GM19025 (cell line): Measurements from ENCODE around the gene CINP.
"Not testable (repeated sequence)": the region's sequence is repeated elsewhere in the genome, so short reads cannot be mapped to it uniquely, and the experiment has no call there.

Source experiments
- ATAC-seq: cut with Tn5 transposase; IDR thresholded peaks from one replicate; pipeline ENCODE4 v1.9.1; 2021; ENCODE audit warnings: mild to moderate bottlenecking, low read depth, moderate library complexity; ENCODE audit not compliant: unreplicated experiment

Gene CINP

GRCh38 chr14:102356280-102356679, 6.4 kb downstream of the CINP start:
- no peak for ATAC-seq

GRCh38 chr14:102353126-102353619, 9.5 kb downstream of the CINP start:
- no peak for ATAC-seq

DNA sequence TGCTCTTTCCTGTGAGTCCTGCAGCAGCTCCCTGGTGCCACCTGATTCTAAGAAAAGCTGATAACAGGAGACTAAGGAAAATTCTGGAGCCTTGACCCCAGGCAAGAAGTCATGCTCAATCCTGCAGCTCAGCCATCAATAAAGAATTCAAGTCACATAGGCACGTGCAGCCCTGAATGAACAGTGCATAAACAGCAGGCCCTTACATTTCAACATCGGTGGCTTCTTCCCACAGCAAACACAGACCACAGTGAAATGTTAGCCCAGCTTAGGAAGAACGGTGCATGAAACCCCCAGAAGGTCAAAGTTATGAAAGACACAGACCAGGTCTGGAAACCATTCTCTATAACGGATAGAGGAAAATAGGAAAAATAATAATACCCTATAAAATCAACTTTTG, 10.5 kb downstream of the CINP start:
- no peak for ATAC-seq

DNA sequence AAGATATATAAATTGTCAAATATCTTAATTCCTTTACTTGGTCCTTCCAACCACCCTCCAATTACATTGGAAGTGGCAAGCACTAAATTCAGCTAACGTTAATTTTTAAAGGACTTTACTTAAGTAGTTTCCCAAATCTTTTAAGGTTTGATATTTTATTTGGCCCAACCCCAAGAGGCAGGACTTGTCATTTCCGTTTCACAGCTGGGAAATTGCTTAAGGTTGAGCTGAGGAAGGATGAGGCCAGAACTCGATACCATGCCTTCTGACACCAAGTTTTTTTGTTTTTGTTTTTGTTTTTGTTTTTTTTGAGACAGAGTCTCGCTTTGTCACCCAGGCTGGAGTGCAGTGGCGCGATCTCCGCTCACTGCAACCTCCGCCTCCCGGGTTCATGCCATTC, 11.1 kb downstream of the CINP start:
- not testable (repeated sequence) for ATAC-seq

GRCh38 chr14:102351023-102351422, 11.7 kb downstream of the CINP start:
- no peak for ATAC-seq

- no peak for ATAC-seq
Measured at GRCh38 chr14:102348376-102348775, 14.3 kb downstream of the CINP start.

DNA sequence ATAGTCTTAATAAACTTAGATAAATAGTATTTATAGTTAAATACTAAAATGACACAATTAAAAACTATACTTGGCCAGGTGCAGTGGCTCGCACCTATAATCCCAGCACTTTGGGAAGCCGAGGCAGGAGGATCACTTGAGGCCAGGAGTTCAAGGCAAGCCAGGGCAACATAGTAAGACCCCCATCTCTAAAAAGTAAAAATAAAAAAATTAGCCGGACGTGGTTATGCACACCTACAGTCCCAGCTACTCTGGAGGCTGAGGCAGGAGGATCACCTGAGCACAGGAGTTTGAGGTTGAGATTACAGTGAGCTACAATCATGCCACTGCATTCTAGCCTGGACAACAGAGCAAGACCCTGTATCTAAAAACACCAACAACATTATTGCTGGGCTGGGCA, 16.0 kb downstream of the CINP start:
- no peak for ATAC-seq

DNA sequence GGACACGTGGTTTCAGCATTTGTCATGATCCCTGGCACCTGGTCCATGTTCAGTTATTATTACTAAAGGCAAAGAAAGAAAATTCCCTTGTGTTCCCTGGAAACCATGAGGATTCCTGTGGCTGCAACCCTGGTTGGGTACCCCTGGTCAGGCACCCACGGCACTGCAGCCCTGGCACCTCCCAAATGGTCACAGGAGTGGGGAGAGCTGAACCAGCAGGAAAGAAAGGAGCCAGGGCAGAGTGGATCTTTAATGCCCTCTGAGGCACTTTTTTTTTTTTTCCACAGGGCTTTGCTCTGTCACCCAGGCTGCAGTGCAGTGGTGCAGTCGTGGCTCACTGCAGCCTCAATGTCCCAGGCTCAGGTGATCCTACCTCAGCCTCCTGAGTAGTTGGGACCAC, 17.5 kb downstream of the CINP start:
- ATAC-seq = no peak

DNA sequence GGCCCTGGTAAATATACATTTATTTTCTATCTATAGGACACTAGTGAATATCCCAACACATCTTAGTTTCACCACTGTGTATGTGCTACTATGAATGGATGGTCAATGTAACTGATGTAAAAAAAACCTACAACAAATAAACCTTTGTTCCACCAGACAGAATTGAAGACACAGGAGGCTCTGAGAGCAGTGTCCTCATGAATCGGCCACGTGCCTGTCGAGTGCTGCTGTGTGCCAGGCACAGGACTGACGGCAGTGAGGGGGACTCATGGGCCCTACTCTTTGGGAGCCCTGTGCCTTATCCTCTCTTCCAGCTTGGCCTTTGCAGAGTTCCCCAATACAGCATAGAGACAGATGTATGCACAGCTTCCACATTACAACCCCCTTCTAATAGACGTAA, 18.2 kb downstream of the CINP start:
- no peak for ATAC-seq

GRCh38 chr14:102344084-102344483, 18.6 kb downstream of the CINP start:
- ATAC-seq = no peak

DNA sequence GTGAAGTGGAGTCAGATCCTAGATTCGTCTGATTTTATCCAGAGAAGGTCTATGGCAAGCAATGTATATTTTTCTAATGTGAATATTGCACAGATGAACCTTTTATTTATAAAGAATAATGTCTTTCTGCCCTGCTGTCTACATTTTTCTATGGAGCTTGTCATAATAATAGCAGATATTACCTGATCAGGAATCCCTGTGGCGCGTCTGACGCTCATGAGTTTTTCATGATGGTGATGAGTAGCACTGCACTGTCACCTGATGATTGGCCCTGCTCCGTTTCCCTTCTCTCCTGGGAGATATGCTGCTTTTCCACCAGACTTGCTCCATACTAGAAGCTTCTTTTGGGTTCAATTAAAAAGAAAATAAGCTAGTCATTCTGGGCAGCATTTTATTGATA, 20.5 kb downstream of the CINP start:
- ATAC-seq = no peak

- no peak for ATAC-seq
Measured at GRCh38 chr14:102341566-102341965, 21.1 kb downstream of the CINP start.

GRCh38 chr14:102338724-102339123, 24.0 kb downstream of the CINP start:
- no peak for ATAC-seq

DNA sequence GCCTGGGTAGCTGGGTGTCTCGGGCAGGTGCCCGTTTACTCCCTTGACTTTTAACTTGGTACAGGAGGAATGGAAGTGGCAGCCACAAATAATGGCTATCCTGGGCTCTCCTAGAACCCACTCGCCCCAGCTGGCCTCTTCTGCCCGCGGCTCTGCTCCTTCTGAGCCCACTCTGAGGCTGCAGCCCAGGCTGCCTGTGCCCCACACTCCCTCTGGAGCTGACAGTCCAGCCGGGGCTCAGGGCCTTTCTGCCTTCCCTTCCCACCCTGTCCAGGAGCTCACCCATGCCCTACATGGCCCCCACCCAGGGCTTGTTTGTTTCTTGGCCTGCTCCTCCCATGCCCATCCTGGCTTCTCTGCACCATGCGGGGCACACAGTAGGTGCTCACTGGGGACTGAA, 27.5 kb downstream of the CINP start:
- ATAC-seq = no peak

- no peak for ATAC-seq
Measured at GRCh38 chr14:102333795-102334705, 28.6 kb downstream of the CINP start.

- ATAC-seq = no peak
Measured at GRCh38 chr14:102333390-102333789, 29.3 kb downstream of the CINP start.

DNA sequence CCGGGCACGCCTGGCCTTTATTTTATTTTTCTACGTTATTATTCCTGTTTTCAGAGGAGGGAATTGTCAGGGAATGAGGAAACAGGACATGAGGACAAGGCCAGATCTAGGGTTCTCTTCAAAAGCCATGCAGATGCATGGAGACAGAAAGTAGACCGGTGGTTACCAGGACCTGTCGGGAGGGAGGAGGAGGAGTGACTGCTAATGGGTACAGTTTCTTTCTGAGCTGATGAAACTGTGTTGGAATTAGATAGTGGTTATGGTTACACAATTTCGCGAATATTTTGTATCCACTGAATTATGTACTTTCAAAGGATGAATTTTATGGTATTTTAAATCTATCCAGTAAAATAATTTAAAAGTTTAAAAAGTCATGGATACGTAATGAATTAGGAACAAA, 31.9 kb downstream of the CINP start:
- ATAC-seq = no peak

DNA sequence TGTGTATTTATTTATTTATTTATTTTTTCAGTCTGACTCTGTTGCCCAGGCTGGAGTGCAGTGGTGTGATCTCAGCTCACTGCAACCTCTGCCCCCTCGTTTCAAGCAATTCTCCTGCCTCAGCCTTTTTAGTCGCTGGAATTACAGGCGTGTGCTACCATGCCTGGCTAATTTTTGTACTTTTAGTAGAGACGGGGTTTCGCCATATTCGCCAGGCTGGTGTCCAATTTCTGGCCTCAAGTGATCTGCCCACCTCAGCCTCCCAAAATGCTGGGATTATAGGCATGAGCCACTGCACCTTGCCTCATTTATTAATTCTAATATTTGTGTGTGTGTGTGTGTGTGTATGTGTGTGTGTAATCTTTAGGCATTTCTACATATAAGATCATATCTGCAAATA, 33.3 kb downstream of the CINP start:
- not testable (repeated sequence) for ATAC-seq

GRCh38 chr14:102326583-102326982, 36.1 kb downstream of the CINP start:
- ATAC-seq = no peak

DNA sequence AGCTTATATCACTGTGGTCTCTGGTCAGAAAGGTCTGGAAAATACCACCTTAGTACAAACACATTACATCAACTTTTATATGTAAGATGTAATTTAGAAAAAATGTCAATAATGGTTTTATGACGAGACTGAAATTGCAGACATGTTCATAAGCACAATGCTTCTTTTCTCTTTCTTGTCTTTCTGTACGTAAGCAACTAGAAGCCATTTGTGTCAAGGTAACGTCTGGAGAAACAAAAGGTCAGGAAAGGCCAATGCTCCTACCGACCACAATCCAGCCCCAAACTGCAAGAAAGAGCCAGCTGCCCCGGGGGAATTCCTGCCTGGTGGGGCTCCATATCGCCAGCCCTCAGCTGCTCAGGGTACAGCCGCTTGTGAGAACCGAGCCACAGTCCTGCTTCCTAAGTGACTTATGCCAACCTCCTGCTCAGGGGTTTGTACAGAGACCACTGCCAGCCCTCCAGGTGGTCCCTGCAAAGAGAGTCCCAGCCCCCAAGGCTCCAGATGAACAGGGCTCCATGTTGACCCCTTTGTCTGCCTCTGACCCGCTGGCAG, 36.8 kb downstream of the CINP start:
- ATAC-seq = no peak

- ATAC-seq = no peak
Measured at GRCh38 chr14:102323102-102323501, 39.6 kb downstream of the CINP start.
